ENCODE data around the gene PRND.

The PRND gene

GRCh38 chr20:4673371-4674001 lies 48.2 kb upstream of the PRND start:
- TF ChIP-seq ZNF70 (CRISPR knock-in tag; IDR thresholded peaks at IDR 0.05) = no peak
- TF ChIP-seq GLIS3 (CRISPR knock-in tag; IDR thresholded peaks at IDR 0.05) = no peak
- TF ChIP-seq TOX (CRISPR knock-in tag; IDR thresholded peaks at IDR 0.05; ENCODE audit: borderline replicate concordance) = no peak
- TF ChIP-seq PATZ1 (CRISPR knock-in tag; IDR thresholded peaks at IDR 0.05; ENCODE audit: borderline replicate concordance) = no peak
- TF ChIP-seq TSHZ2 (CRISPR knock-in tag; IDR thresholded peaks at IDR 0.05) = no peak
- TF ChIP-seq SNAI2 (CRISPR knock-in tag; IDR thresholded peaks at IDR 0.05) = no peak
- TF ChIP-seq ZFP3 (CRISPR knock-in tag; IDR thresholded peaks at IDR 0.05) = no peak
- no peak for TF ChIP-seq CREB5 (CRISPR knock-in tag; IDR thresholded peaks at IDR 0.05; ENCODE audit: low read depth)
- no peak for TF ChIP-seq ZNF8 (CRISPR knock-in tag; IDR thresholded peaks at IDR 0.05)
- TF ChIP-seq RARB (CRISPR knock-in tag; IDR thresholded peaks at IDR 0.05) = no peak
- no peak for TF ChIP-seq ZNF565 (CRISPR knock-in tag; conservative IDR thresholded peaks at IDR 0.05; ENCODE audit: low read depth)
- no peak for TF ChIP-seq PPARA (CRISPR knock-in tag; IDR thresholded peaks at IDR 0.05; ENCODE audit: borderline replicate concordance)
- TF ChIP-seq CSRNP3 (CRISPR knock-in tag; IDR thresholded peaks at IDR 0.05) = no peak
- no peak for TF ChIP-seq ISL1 (CRISPR knock-in tag; IDR thresholded peaks at IDR 0.05)
- no peak for TF ChIP-seq POU6F1 (CRISPR knock-in tag; IDR thresholded peaks at IDR 0.05; ENCODE audit: borderline replicate concordance, low read depth)
- no peak for ATAC-seq

GRCh38 chr20:4674672-4675071 lies 47.0 kb upstream of the PRND start:
- no peak for ATAC-seq
- TF ChIP-seq ZFP30 (CRISPR knock-in tag; IDR thresholded peaks at IDR 0.05) = no peak
- TF ChIP-seq TOX (CRISPR knock-in tag; IDR thresholded peaks at IDR 0.05; ENCODE audit: borderline replicate concordance) = no peak
- no peak for TF ChIP-seq RARB (CRISPR knock-in tag; IDR thresholded peaks at IDR 0.05)
- no peak for TF ChIP-seq TCF4 (CRISPR knock-in tag; IDR thresholded peaks at IDR 0.05; ENCODE audit: borderline replicate concordance)
- TF ChIP-seq ZFP3 (CRISPR knock-in tag; IDR thresholded peaks at IDR 0.05) = no peak
- TF ChIP-seq CREB5 (CRISPR knock-in tag; IDR thresholded peaks at IDR 0.05; ENCODE audit: low read depth) = no peak
- TF ChIP-seq ZNF565 (CRISPR knock-in tag; conservative IDR thresholded peaks at IDR 0.05; ENCODE audit: low read depth) = no peak
- TF ChIP-seq ZNF70 (CRISPR knock-in tag; IDR thresholded peaks at IDR 0.05) = no peak
- TF ChIP-seq ARNTL (CRISPR knock-in tag; IDR thresholded peaks at IDR 0.05; ENCODE audit: borderline replicate concordance, low read depth) = no peak
- TF ChIP-seq TSHZ2 (CRISPR knock-in tag; IDR thresholded peaks at IDR 0.05) = no peak
- TF ChIP-seq ZC3H10 (CRISPR knock-in tag; IDR thresholded peaks at IDR 0.05) = no peak
- TF ChIP-seq ZNF8 (CRISPR knock-in tag; IDR thresholded peaks at IDR 0.05) = no peak
- no peak for TF ChIP-seq SNAI2 (CRISPR knock-in tag; IDR thresholded peaks at IDR 0.05)
- TF ChIP-seq GLIS3 (CRISPR knock-in tag; IDR thresholded peaks at IDR 0.05) = no peak
- no peak for TF ChIP-seq BACH2 (CRISPR knock-in tag; IDR thresholded peaks at IDR 0.05; ENCODE audit: borderline replicate concordance)
- TF ChIP-seq POU6F1 (CRISPR knock-in tag; IDR thresholded peaks at IDR 0.05; ENCODE audit: borderline replicate concordance, low read depth) = no peak
- no peak for TF ChIP-seq OSR1 (CRISPR knock-in tag; IDR thresholded peaks at IDR 0.05)
- no peak for TF ChIP-seq ESRRG (CRISPR knock-in tag; IDR thresholded peaks at IDR 0.05)

Measured in SK-N-SH treated with all-trans-retinoic acid at 6 μM for 48 hours (cell line).